ENCODE results near the gene DIAPH1.

DIAPH1 gene

DNA sequence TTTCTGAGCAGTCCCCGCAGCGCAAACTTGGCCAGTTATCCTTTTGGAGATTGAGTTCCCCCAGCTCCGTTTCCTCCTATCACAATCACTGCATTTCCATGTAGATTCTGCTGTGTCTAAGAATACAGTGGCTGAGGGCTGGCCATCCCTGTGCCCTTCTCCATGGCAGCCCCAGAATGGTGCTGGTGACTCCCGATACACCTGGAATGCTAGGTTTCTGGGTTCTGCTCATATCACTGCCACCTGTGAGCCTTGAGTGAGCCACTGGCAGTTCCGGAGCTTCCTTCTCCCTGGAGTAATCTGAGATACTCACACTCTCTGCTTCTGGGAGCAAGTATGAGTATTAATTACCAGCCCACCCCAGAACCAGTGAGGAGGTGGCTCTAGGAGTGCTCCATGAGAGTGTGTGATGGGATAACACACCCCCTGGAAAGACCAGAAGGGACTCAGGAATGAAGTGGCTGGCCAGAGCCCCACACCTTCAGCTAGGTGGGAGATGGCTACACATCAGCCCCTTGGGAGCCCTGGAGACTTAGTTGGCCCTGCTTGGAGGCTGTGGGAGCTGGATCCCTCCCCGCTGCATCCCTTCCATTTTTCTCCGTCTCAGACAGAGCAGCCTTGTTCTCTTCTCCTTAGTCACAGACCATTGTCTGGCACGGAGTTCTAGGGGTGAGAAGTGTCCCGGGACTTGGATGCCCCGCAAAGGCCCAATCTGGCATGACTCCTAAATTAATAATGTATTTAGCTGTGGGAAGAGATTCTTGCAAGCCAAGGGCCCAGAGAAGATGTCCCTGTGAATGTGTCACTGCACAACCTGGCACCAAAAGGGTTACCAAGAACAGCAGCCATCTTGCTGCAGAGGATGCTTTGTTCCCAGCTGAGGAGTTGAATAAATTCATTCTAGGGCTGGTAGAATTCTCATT is 125.0 kb downstream of the DIAPH1 start:
- no peak for DNase-seq

GRCh38 chr5:141492168-141492885 is 126.5 kb downstream of the DIAPH1 start:
- TF ChIP-seq POLR2A (IDR thresholded peaks at IDR 0.05; ENCODE audit: low read length), result no peak
- no peak for TF ChIP-seq GATA1 (IDR thresholded peaks at IDR 0.05; ENCODE audit: low read depth, low read length)
- DNase-seq, result no peak

More for the DNA sequence above, 125.0 kb downstream of the DIAPH1 start:
- TF ChIP-seq POLR2A (IDR thresholded peaks at IDR 0.05; ENCODE audit: low read length) (no peak), GATA1 (IDR thresholded peaks at IDR 0.05; ENCODE audit: low read depth, low read length) (no peak)

DNA sequence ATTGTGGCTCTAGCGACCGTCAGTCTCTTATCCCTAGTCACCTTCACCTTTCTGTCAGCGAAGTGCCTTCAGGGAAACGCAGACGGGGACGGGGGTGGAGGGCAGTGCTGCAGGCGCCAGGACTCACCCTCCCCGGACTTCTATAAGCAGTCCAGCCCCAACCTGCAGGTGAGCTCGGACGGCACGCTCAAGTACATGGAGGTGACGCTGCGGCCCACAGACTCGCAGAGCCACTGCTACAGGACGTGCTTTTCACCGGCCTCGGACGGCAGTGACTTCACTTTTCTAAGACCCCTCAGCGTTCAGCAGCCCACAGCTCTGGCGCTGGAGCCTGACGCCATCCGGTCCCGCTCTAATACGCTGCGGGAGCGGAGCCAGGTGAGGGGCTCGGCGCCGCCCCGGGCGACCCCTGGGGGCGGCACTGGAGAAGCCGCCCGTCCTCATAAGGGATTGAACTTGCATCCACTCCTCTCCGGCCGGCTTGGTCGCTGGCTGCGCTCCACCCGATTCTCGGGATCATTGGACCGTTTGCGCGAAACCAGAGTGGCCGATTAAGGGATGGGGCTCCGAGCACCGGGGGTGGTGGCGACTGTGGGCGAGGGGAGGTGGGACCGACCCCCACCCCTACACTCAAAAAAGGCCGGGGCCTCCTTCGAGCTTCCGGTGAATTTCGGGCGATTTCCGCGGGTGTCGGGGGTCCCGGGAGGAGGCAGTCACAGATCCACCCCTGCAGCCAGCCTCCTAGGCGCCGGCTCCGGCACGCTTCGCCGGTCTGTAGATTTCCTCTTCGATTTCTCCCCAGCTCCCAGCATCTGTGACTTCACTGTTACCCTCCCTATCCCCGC is 127.3 kb downstream of the DIAPH1 start:
- no peak for TF ChIP-seq POLR2A (IDR thresholded peaks at IDR 0.05; ENCODE audit: low read length)
- TF ChIP-seq GATA1 (IDR thresholded peaks at IDR 0.05; ENCODE audit: low read depth, low read length), result no peak
- no peak for DNase-seq

- no peak for TF ChIP-seq POLR2A (IDR thresholded peaks at IDR 0.05; ENCODE audit: low read length)
- no peak for TF ChIP-seq GATA1 (IDR thresholded peaks at IDR 0.05; ENCODE audit: low read depth, low read length)
- no peak for DNase-seq
Measured at GRCh38 chr5:141490771-141491170, 128.0 kb downstream of the DIAPH1 start.

DNA sequence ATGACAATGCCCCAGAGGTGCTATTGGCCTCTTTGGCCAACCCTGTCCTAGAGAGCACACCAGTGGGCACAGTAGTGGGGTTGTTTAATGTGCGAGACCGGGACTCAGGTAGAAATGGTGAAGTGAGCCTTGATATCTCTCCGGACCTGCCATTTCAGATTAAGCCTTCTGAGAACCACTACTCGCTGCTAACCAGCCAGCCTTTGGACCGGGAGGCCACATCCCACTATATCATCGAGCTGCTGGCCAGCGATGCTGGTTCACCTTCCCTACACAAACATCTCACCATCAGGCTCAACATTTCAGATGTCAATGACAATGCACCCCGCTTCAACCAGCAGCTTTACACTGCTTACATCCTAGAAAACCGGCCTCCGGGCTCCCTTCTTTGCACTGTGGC is 128.5 kb downstream of the DIAPH1 start:
- TF ChIP-seq GATA1 (IDR thresholded peaks at IDR 0.05; ENCODE audit: low read depth, low read length) (no peak), POLR2A (IDR thresholded peaks at IDR 0.05; ENCODE audit: low read length) (no peak)
- no peak for DNase-seq

GRCh38 chr5:141489841-141490240 is 129.0 kb downstream of the DIAPH1 start:
- TF ChIP-seq POLR2A (IDR thresholded peaks at IDR 0.05; ENCODE audit: low read length), result no peak
- TF ChIP-seq GATA1 (IDR thresholded peaks at IDR 0.05; ENCODE audit: low read depth, low read length), result no peak
- DNase-seq, result no peak

GRCh38 chr5:141488591-141489561 is 129.9 kb downstream of the DIAPH1 start, which contains the start of gene PCDHGC5:
Gene PCDHGC5, plus strand, starts transcription at chr5:141489081. Its CDS starts 160 bp downstream, at chr5:141489241.
- TF ChIP-seq GATA1 (IDR thresholded peaks at IDR 0.05; ENCODE audit: low read depth, low read length) (no peak), POLR2A (IDR thresholded peaks at IDR 0.05; ENCODE audit: low read length) (no peak)
- DNase-seq, result no peak

DNA sequence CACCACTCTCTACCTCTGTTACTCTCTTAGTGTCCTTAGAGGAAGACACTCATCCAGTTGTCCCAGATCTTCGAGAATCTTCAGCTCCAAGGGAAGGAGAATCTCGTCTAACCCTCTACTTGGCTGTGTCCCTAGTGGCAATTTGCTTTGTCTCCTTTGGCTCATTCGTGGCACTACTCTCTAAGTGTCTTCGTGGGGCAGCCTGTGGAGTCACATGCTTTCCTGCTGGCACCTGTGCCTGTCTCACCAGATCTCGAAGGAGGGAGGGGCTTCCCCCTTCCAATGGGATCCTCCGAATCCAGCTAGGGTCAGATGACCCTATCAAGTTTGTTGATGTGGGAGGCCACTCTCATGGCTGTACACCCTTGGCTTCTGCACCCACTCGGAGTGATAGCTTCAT is 131.7 kb downstream of the DIAPH1 start:
- no peak for TF ChIP-seq POLR2A (IDR thresholded peaks at IDR 0.05; ENCODE audit: low read length)
- no peak for TF ChIP-seq GATA1 (IDR thresholded peaks at IDR 0.05; ENCODE audit: low read depth, low read length)
- no peak for DNase-seq

DNA sequence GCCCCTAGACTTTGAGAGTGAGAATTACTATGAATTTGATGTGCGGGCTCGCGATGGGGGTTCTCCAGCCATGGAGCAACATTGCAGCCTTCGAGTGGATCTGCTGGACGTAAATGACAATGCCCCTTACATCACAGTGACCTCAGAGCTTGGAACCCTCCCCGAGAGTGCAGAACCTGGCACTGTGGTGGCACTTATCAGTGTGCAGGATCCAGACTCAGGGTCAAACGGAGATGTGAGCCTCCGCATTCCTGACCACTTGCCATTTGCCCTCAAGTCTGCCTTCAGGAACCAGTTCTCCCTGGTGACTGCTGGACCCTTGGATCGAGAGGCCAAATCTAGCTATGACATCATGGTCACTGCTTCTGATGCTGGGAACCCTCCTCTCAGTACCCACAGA is 132.7 kb downstream of the DIAPH1 start:
- no peak for DNase-seq
- TF ChIP-seq GATA1 (IDR thresholded peaks at IDR 0.05; ENCODE audit: low read depth, low read length) (no peak), POLR2A (IDR thresholded peaks at IDR 0.05; ENCODE audit: low read length) (no peak)

DNA sequence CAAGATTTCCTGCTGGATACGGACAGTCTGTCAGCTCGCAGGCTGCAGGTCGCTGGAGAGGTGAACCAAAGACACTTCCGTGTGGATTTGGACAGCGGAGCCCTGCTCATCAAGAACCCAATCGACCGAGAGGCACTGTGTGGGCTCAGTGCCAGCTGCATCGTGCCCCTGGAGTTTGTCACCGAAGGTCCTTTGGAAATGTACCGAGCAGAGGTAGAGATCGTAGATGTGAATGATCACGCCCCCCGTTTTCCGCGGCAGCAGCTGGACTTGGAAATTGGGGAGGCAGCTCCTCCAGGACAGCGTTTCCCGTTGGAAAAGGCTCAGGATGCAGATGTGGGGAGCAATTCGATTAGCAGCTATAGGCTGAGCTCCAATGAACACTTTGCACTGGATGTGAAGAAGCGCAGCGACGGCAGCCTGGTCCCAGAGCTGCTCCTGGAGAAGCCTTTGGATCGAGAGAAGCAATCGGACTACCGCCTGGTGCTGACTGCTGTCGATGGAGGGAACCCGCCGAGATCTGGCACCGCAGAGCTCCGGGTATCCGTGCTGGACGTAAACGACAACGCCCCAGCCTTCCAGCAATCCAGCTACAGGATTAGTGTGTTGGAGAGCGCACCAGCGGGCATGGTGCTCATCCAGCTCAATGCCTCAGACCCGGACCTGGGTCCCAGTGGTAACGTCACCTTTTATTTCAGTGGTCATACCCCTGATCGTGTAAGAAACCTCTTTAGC is 133.3 kb downstream of the DIAPH1 start:
- DNase-seq, result no peak
- TF ChIP-seq GATA1 (IDR thresholded peaks at IDR 0.05; ENCODE audit: low read depth, low read length), result no peak

GRCh38 chr5:141484641-141485311 is 134.0 kb downstream of the DIAPH1 start, which contains the start of gene PCDHGC4:
Gene PCDHGC4, plus strand, starts transcription at chr5:141485030. Its CDS starts 144 bp downstream, at chr5:141485174.
- no peak for TF ChIP-seq GATA1 (IDR thresholded peaks at IDR 0.05; ENCODE audit: low read depth, low read length)
- TF ChIP-seq POLR2A (IDR thresholded peaks at IDR 0.05; ENCODE audit: low read length), result no peak
- no peak for DNase-seq

GRCh38 chr5:141484310-141484640 is 134.5 kb downstream of the DIAPH1 start:
- no peak for DNase-seq
- TF ChIP-seq POLR2A (IDR thresholded peaks at IDR 0.05; ENCODE audit: low read length), result no peak
- TF ChIP-seq GATA1 (IDR thresholded peaks at IDR 0.05; ENCODE audit: low read depth, low read length), result no peak

Measured in erythroblast (primary cell).